ENCODE data around the gene CCDC82. TPM values are rescaled to one million over a fixed set of nuclear protein-coding genes. Genes with fewer than 3 reads are reported as not detected.

The CCDC82 gene
- total RNA-seq, 1 donor, result 42.2 TPM

DNA sequence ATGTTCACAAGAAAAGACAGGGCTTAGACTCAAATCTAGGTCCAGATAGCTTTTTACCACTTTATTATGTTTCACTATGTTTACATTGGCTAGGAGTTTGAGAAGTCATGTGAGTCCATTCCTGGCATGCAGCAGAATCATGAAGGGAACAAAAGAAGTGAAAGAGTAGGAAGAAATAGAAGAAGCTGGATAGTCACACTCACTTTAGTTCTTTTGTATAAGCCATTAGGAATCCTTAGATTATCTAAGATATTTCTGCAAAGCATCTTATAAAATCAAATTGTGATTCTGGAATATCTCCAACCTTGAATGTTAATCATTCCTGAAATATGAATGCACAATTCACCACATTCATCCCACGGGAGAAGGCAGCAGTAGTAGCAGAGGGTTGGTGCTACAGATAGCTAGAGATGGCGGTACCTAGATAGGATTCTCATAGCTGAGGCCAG, 78.6 kb downstream of the CCDC82 start:
- no peaks in the 10 kb centered on the region for H3K27me3 ChIP-seq (ENCODE audit: insufficient read depth, low read length)
- no peak overlapping the region for H3K4me3 ChIP-seq (ENCODE audit: low read length)
- peaks cover 45% of the 10 kb centered on the region for H3K4me1 ChIP-seq (ENCODE audit: insufficient read depth, low read length)
- H3K9me3 ChIP-seq (ENCODE audit: low read depth, low read length), result no peaks in the 10 kb centered on the region

DNA sequence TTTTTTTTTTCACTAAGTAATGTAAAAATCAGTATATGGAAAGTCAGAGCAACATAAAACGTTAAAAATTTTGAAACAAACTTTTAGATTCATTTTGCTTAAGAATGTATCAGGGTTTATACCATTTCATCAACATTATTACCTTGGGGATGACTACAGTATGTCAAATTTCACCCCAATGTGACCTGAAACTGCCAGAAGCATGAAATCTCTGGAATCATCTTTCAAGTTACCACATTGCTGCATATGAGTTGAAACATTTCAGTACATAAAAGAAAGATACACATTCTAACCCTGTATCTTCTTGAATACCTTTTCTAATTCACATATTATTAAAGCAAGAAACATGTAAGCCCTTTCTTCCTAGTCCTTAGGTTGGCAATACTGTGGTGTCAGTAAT, 79.5 kb downstream of the CCDC82 start:
- H3K4me3 ChIP-seq (ENCODE audit: low read length), result no peak overlapping the region
- H3K27me3 ChIP-seq (ENCODE audit: insufficient read depth, low read length), result no peaks in the 10 kb centered on the region
- H3K4me1 ChIP-seq (ENCODE audit: insufficient read depth, low read length), result peaks cover 41% of the 10 kb centered on the region
- H3K9me3 ChIP-seq (ENCODE audit: low read depth, low read length), result no peaks in the 10 kb centered on the region

DNA sequence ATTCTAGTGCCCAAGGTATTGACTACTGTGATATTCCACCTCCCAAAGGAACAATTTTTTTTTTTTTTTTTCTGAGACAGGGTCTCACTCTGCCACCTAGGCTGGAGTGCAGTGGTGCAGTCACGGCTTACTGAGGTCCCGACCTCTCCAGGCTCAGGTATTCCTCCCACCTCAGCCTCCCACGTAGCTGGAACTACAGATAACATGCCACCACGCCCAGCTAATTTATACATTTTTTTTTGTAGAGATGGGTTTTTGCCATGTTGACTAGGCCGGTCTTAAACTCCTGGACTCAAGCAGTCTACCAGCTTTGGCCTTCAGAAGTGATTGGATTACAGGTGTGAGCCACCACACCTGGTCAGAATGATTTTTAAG, 80.1 kb downstream of the CCDC82 start:
- Histone ChIP-seq H3K27me3 (ENCODE audit: insufficient read depth, low read length) (no peaks in the 10 kb centered on the region), H3K4me3 (ENCODE audit: low read length) (no peak overlapping the region), H3K9me3 (ENCODE audit: low read depth, low read length) (no peaks in the 10 kb centered on the region), H3K4me1 (ENCODE audit: insufficient read depth, low read length) (peaks cover 36% of the 10 kb centered on the region)

DNA sequence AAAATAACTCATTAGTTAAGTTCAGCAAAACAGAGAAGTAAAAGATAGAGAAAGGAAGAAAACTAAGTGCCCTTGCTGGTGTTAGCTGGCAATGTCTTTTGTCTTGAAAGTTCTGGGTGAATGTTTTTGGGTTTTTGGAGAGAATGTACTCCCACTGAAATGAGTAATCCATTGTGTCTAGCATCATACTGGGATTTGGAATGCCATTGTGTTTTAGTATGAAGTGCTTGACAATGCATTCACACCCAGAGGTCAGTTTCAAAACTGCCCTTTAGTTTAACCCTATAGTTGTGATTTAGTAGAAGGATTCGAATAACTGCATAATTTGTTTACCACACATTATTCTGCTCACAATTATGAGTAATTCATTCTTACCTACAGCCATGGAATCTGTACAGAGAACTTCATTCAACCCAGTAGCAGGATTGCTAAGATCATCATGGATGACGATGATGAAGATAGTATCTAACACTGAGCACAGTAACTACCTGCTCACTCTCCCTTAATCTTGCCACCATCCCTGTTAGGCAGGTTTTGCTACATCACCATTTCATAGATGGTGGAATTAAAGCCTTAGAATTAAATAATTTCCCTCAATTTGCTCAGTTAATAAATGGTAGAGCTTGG, 80.6 kb downstream of the CCDC82 start:
- H3K9me3 ChIP-seq (ENCODE audit: low read depth, low read length), result no peaks in the 10 kb centered on the region
- no peaks in the 10 kb centered on the region for H3K27me3 ChIP-seq (ENCODE audit: insufficient read depth, low read length)
- H3K4me1 ChIP-seq (ENCODE audit: insufficient read depth, low read length), result peaks cover 31% of the 10 kb centered on the region
- H3K4me3 ChIP-seq (ENCODE audit: low read length), result no peak overlapping the region

DNA sequence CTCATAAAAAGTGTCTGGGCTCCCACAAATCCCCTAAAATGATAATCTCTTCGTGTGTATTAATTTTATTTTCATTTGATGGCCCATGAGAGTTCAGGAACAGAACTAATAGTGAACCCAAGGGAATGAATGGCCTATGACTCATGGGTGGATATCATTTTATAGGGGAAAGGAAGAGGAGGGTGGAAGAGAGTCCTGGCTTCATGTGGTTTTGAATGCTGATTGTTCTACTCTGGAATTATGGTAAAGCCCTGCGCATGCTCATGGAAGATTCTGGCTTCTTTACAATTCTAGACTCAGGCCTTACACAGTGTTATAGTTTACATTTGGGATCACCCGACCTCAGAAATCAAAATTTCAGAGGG, 82.0 kb downstream of the CCDC82 start:
- H3K4me1 ChIP-seq (ENCODE audit: insufficient read depth, low read length), result peaks cover 27% of the 10 kb centered on the region

DNA sequence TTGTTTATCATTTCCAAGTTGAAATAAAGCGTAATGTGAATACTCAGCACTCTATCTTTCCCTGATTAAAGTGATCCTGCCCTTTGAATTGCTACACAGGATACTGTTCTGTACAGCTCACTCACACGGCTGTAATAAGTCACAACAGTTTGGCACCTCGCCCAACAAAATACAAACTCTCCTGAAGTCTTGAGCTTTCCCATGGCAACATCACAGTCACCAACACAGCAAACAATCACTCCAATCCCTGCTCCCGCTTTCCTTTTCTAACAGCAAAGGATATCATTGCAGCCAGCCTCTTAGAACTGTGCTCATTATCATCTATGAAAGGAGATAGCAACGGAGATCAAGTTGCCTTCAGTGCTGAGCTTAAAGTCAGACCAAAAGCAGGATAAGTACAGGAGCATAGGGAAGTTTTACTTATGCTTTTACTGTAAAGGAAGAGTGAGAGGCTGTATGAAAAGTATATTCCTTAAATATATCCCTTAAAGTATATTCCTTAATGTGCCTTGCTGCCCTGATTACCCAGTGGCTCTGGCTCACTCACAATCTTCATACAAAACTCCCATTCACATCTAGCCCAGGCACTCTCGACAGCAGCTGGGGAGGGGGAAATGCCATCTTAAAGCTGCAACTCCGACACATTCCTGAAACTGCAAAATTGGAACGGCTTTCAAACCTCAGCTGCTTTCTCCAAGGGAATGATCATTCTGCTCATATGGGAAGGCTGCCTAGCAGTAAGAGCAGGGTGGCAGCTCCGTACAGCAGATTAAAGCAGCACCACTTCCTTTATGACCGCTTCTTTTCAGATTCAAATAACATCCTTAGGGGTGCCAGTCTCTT, 82.6 kb downstream of the CCDC82 start:
- Histone ChIP-seq H3K9me3 (ENCODE audit: low read depth, low read length) (no peaks in the 10 kb centered on the region), H3K27me3 (ENCODE audit: insufficient read depth, low read length) (no peaks in the 10 kb centered on the region), H3K4me3 (ENCODE audit: low read length) (no peak overlapping the region), H3K4me1 (ENCODE audit: insufficient read depth, low read length) (peaks cover 31% of the 10 kb centered on the region)

More for the DNA sequence above, 82.0 kb downstream of the CCDC82 start:
- Histone ChIP-seq H3K27me3 (ENCODE audit: insufficient read depth, low read length) (no peaks in the 10 kb centered on the region), H3K4me3 (ENCODE audit: low read length) (no peak overlapping the region), H3K9me3 (ENCODE audit: low read depth, low read length) (no peaks in the 10 kb centered on the region)

DNA sequence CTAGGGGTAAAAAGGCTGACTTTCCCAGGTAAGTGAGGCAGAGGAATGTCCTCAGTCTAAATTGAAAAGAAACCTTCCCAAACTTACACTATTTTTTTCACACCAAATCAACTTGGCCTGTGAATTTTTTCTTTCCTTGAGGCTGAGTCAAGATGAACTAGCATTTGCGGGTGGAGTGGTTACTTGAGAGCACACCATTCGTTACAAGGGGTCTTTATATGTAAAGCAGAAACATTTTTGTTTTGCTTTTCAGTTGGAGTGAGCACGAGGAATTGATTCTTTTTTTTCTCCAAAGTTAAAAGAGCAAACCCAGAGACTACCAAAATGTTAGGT, 83.1 kb downstream of the CCDC82 start:
- peaks cover 31% of the 10 kb centered on the region for H3K4me1 ChIP-seq (ENCODE audit: insufficient read depth, low read length)

DNA sequence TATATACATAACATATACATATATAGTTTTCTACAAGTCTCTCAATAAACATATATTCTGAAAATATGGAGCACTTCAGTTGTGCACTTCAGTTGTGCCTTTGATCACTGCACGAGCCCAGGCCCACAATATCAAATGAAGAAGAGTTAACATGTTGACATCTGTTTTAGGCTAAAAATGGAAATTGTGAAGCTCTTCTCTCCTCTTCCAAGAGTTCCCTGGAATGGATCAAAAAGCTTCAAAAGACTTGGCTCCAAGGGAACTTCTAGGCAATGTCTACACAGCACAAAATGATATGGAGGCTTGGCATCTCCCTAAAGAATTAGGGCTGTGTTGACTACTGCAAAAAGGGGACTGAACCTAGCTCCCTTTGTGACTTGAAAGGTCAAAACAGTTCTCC, 83.6 kb downstream of the CCDC82 start:
- no peaks in the 10 kb centered on the region for H3K27me3 ChIP-seq (ENCODE audit: insufficient read depth, low read length)

More for the DNA sequence above, 83.1 kb downstream of the CCDC82 start:
- no peaks in the 10 kb centered on the region for H3K9me3 ChIP-seq (ENCODE audit: low read depth, low read length)
- no peak overlapping the region for H3K4me3 ChIP-seq (ENCODE audit: low read length)
- H3K27me3 ChIP-seq (ENCODE audit: insufficient read depth, low read length), result no peaks in the 10 kb centered on the region

DNA sequence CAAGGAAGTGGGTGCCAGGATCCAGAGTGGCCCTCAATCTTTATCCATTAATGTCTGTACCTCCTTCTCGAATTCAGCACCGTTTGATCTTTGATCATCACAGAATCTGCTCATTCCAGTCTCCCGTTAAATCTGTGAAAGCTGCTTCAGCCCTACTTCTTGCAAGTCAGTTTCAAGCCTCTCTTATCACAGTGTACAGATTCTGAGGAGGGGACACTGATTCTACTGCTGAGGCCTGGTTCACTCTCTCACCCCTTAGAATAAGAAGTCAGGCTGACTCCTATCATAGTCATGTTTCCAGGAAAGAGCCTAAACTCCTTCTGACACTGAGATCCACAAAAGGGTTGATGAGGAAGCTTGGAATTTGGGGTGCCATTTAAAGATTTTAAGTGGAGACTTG, 85.7 kb downstream of the CCDC82 start:
- H3K9me3 ChIP-seq (ENCODE audit: low read depth, low read length), result no peaks in the 10 kb centered on the region
- H3K4me3 ChIP-seq (ENCODE audit: low read length), result no peak overlapping the region
- no peaks in the 10 kb centered on the region for H3K27me3 ChIP-seq (ENCODE audit: insufficient read depth, low read length)
- peaks cover 44% of the 10 kb centered on the region for H3K4me1 ChIP-seq (ENCODE audit: insufficient read depth, low read length)

More for the DNA sequence above, 83.6 kb downstream of the CCDC82 start:
- Histone ChIP-seq H3K9me3 (ENCODE audit: low read depth, low read length) (no peaks in the 10 kb centered on the region), H3K4me3 (ENCODE audit: low read length) (no peak overlapping the region), H3K4me1 (ENCODE audit: insufficient read depth, low read length) (peaks cover 31% of the 10 kb centered on the region)

DNA sequence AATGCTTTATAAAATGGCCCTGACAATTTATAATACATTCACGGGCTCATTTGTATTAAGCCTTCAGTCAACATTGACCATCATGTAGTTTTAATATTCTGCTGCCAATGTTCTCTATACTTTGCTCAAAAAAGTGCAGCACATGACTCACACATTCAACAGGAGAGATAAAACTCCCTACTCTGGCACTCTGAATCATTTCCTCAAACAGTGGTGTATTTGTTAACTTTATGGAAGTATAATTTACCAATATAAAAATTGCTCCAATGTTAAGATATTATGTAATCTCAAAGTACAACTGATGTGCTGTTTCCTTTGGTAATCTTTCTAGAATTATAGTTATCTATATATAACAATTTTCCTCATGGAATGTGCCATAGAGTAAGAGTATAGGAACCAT, 86.6 kb downstream of the CCDC82 start:
- peaks cover 44% of the 10 kb centered on the region for H3K4me1 ChIP-seq (ENCODE audit: insufficient read depth, low read length)
- H3K4me3 ChIP-seq (ENCODE audit: low read length), result no peak overlapping the region
- H3K27me3 ChIP-seq (ENCODE audit: insufficient read depth, low read length), result no peaks in the 10 kb centered on the region
- H3K9me3 ChIP-seq (ENCODE audit: low read depth, low read length), result no peaks in the 10 kb centered on the region

Other genes with a start within 250 kb of the CCDC82 start
- 48.2 TPM for gene MAML2, start 46.7 kb downstream of the CCDC82 start, total RNA-seq
- gene JRKL, start 101 bp upstream of the CCDC82 start, total RNA-seq, result 3.4 TPM

Measured in mononuclear cell (primary cell).